H9 (cell line): Measurements from ENCODE around the gene TRPM2. TPM values are rescaled to one million over a fixed set of nuclear protein-coding genes. Genes with fewer than 3 reads are reported as not detected.

Experiments used
- DNase-seq: peaks from one replicate; pipeline ENCODE4 v3.0.0-alpha.2; 2017
- H2AFZ ChIP-seq: one replicate; pipeline ENCODE4 v1.6.1; 2013; ENCODE audit warnings: mild to moderate bottlenecking, low read length, control low read depth, moderate library complexity
- H2AK5ac ChIP-seq: 2 replicates; pipeline ENCODE4 v1.6.1; 2013; ENCODE audit warnings: low read length, control low read depth, mixed read lengths; ENCODE audit not compliant: insufficient read length
- H2BK120ac ChIP-seq: one replicate; pipeline ENCODE4 v1.6.1; 2013; ENCODE audit warnings: low read depth, mild to moderate bottlenecking, low read length, control low read depth, inconsistent platforms; ENCODE audit not compliant: poor library complexity, severe bottlenecking
- H2BK12ac ChIP-seq: 2 replicates; pipeline ENCODE4 v1.6.1; 2013; ENCODE audit warnings: low read length, control low read depth, mixed read lengths, low read depth; ENCODE audit not compliant: insufficient read length
- H2BK15ac ChIP-seq: 2 replicates; pipeline ENCODE4 v1.6.1; 2013; ENCODE audit warnings: low read depth, low read length, control low read depth
- H2BK20ac ChIP-seq: one replicate; pipeline ENCODE4 v1.6.1; 2013; ENCODE audit warnings: low read depth, mild to moderate bottlenecking, low read length, control low read depth, inconsistent platforms; ENCODE audit not compliant: poor library complexity, severe bottlenecking
- H2BK5ac ChIP-seq: 2 replicates; pipeline ENCODE4 v1.6.1; 2013; ENCODE audit warnings: low read length, control low read depth, mixed read lengths; ENCODE audit not compliant: insufficient read length
- H3K14ac ChIP-seq: 2 replicates; pipeline ENCODE4 v1.6.1; 2013; ENCODE audit warnings: low read length, control low read depth; ENCODE audit not compliant: insufficient read depth
- H3K18ac ChIP-seq: 2 replicates; pipeline ENCODE4 v1.6.1; 2013; ENCODE audit warnings: low read depth, mild to moderate bottlenecking, mixed read lengths, low read length, control low read depth; ENCODE audit not compliant: insufficient read length
- H3K23ac ChIP-seq: 2 replicates; pipeline ENCODE4 v1.6.1; 2013; ENCODE audit warnings: low read length, control low read depth, mixed read lengths, low read depth; ENCODE audit not compliant: insufficient read length
- H3K23me2 ChIP-seq: 2 replicates; pipeline ENCODE4 v1.6.1; 2013; ENCODE audit warnings: low read depth, mild to moderate bottlenecking, mixed read lengths, low read length, control low read depth; ENCODE audit not compliant: insufficient read length, poor library complexity, severe bottlenecking
- H3K27ac ChIP-seq: 2 replicates; pipeline ENCODE4 v1.5.1; 2013; ENCODE audit warnings: low read length, control low read depth, mixed read lengths, low read depth; ENCODE audit not compliant: insufficient read length
- H3K27me3 ChIP-seq: 2 replicates; pipeline ENCODE4 v1.6.1; 2013; ENCODE audit warnings: low read length, control low read depth, inconsistent platforms; ENCODE audit not compliant: insufficient read depth
- H3K4ac ChIP-seq: 2 replicates; pipeline ENCODE4 v1.6.1; 2013; ENCODE audit warnings: low read depth, mild to moderate bottlenecking, control low read depth, inconsistent platforms, low read length, moderate library complexity
- H3K4me1 ChIP-seq: 2 replicates; pipeline ENCODE4 v1.6.1; 2013; ENCODE audit warnings: low read length, control low read depth, inconsistent platforms; ENCODE audit not compliant: insufficient read depth
- H3K4me2 ChIP-seq: 2 replicates; pipeline ENCODE4 v1.6.1; 2013; ENCODE audit warnings: low read length, control low read depth, mixed read lengths; ENCODE audit not compliant: insufficient read length, insufficient read depth
- H3K56ac ChIP-seq: 2 replicates; pipeline ENCODE4 v1.6.1; 2013; ENCODE audit warnings: low read depth, mild to moderate bottlenecking, mixed read lengths, low read length, control low read depth; ENCODE audit not compliant: insufficient read length
- H3K79me1 ChIP-seq: 2 replicates; pipeline ENCODE4 v1.6.1; 2013; ENCODE audit warnings: low read depth, mild to moderate bottlenecking, moderate library complexity, low read length, control low read depth, inconsistent platforms; ENCODE audit not compliant: insufficient read depth, poor library complexity, severe bottlenecking
- H3K79me2 ChIP-seq: 2 replicates; pipeline ENCODE4 v1.6.1; 2013; ENCODE audit warnings: low read length, control low read depth, inconsistent platforms; ENCODE audit not compliant: insufficient read depth
- H3K9ac ChIP-seq: 2 replicates; pipeline ENCODE4 v1.6.1; 2013; ENCODE audit warnings: low read length, control low read depth, mixed read lengths; ENCODE audit not compliant: insufficient read length; ENCODE audit errors: extremely low read depth
- H3K9me3 ChIP-seq: one replicate; pipeline ENCODE4 v1.6.1; 2013; ENCODE audit warnings: low read depth, low read length, inconsistent platforms; ENCODE audit not compliant: control insufficient read depth
- H3T11ph ChIP-seq: one replicate; pipeline ENCODE4 v1.6.1; 2013; ENCODE audit warnings: mild to moderate bottlenecking, low read length, control low read depth, inconsistent platforms
- H4K20me1 ChIP-seq: one replicate; pipeline ENCODE4 v1.6.1; 2013; ENCODE audit not compliant: control insufficient read depth, insufficient read length, insufficient read depth
- H4K5ac ChIP-seq: 2 replicates; pipeline ENCODE4 v1.6.1; 2013; ENCODE audit warnings: low read depth, mild to moderate bottlenecking, mixed read lengths, low read length, control low read depth; ENCODE audit not compliant: insufficient read length
- H4K8ac ChIP-seq: replicated peaks from 2 replicates; pipeline ENCODE4 v1.6.1; 2013; ENCODE audit warnings: low read length, control low read depth, mixed read lengths, low read depth; ENCODE audit not compliant: insufficient read length
- H4K91ac ChIP-seq: 2 replicates; pipeline ENCODE4 v1.6.1; 2013; ENCODE audit warnings: low read depth, mild to moderate bottlenecking, moderate library complexity, mixed read lengths, low read length, control low read depth; ENCODE audit not compliant: insufficient read length
- H3K27ac Mint-ChIP-seq, 3 experiments: 2 replicates in 2 of 3; 3 replicates in 1 of 3; pipeline ENCODE4 v1.8.0; 2020 to 2021; ENCODE audit warnings: mixed read lengths in 3 of 3, mild to moderate bottlenecking in 1 of 3, moderate library complexity in 1 of 3
- H3K27me3 Mint-ChIP-seq: 2 replicates; pipeline ENCODE4 v1.8.0; 2021; ENCODE audit warnings: low read depth, mild to moderate bottlenecking, moderate library complexity, mixed read lengths
- H3K36me3 Mint-ChIP-seq, 3 experiments: 2 replicates in 2 of 3; 3 replicates in 1 of 3; pipeline ENCODE4 v1.8.0; 2020 to 2021; ENCODE audit warnings: low read depth in 3 of 3, mixed read lengths in 3 of 3; ENCODE audit not compliant: insufficient read depth in 1 of 3
- H3K4me1 Mint-ChIP-seq, 2 experiments: 2 replicates each; pipeline ENCODE4 v1.8.0; 2020; ENCODE audit warnings: mixed read lengths in 2 of 2
- H3K4me3 Mint-ChIP-seq, 2 experiments: 2 replicates in 1 of 2; 3 replicates in 1 of 2; pipeline ENCODE4 v1.8.0; 2020 to 2021; ENCODE audit warnings: mild to moderate bottlenecking in 2 of 2, mixed read lengths in 2 of 2, moderate library complexity in 1 of 2
- H3K9me3 Mint-ChIP-seq, 2 experiments: 2 replicates in 1 of 2; 3 replicates in 1 of 2; pipeline ENCODE4 v1.8.0; 2020; ENCODE audit warnings: mild to moderate bottlenecking in 2 of 2, mixed read lengths in 2 of 2, moderate library complexity in 1 of 2
- WGBS: extraction: QIAGEN DNeasy Blood & Tissue Kit; methylation state at CpG from one replicate; pipeline ENCODE4 v1.1.7; 2013; ENCODE audit warnings: missing lambda C conversion rate, low lambda C conversion rate, mixed read lengths; ENCODE audit not compliant: insufficient read length; ENCODE audit errors: extremely low coverage; 5-methylcytosine and 5-hydroxymethylcytosine counted together
- total RNA-seq: library from RNA; stranded (reverse); gene quantifications from 2 replicates; pipeline ENCODE4 v1.2.1, GENCODE V29; 2021
- TF ChIP-seq, protein P1 (sequence below): fragments of 200-600 bp; sonication (generic); conservative IDR thresholded peaks from 3 replicates; pipeline ENCODE4 v1.8.0; 2021; ENCODE audit warnings: antibody characterized with exemption, mild to moderate bottlenecking

TRPM2 gene
- total RNA-seq, 1 experiment from 2014 or later: 0.68 TPM

DNA sequence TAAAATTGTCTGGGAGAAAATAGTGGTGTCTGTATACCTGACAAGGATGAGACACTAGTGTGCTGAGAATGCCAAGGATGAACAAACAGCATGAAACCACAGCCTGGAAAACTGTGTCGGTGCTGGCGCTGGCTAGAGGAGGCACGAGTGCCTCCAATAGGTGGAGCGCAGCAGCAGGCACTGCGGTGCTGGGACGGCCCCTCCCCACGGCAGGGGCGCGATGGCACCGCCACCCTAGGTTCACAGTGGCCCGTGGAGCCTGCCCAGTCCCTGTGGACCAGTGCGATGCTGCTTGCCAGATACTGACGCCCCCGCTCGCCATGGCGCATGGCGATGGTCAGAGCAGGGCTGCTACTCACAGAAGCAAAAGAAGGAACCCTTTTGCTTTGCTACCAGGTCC, 21.0 kb upstream of the TRPM2 start:
- no peaks in the 10 kb centered on the region for H3K27me3 Mint-ChIP-seq
- Histone ChIP-seq H2AK5ac (no peak overlapping the region), H4K8ac (no peak overlapping the region), H3T11ph (no peak overlapping the region), H3K27me3 (no peaks in the 10 kb centered on the region), H2BK15ac (no peak overlapping the region), H2BK120ac (no peak overlapping the region), H3K14ac (no peak overlapping the region), H2AFZ (no peak overlapping the region), H3K18ac (no peak overlapping the region), H4K91ac (no peak overlapping the region), H3K23me2 (no peaks in the 10 kb centered on the region), H3K9me3 (no peaks in the 10 kb centered on the region), H2BK12ac (no peak overlapping the region), H3K4me1 (no peaks in the 10 kb centered on the region), H3K4me2 (no peak overlapping the region), H4K20me1 (no peaks in the 10 kb centered on the region), H3K79me1 (no peaks in the 10 kb centered on the region), H3K27ac (no peak overlapping the region), H3K4ac (no peak overlapping the region), H3K9ac (no peak overlapping the region), H4K5ac (no peak overlapping the region), H3K79me2 (no peaks in the 10 kb centered on the region), H2BK20ac (no peak overlapping the region), H2BK5ac (no peak overlapping the region), H3K23ac (no peak overlapping the region), H3K56ac (no peak overlapping the region)
- H3K27ac Mint-ChIP-seq: no peak overlapping the region
- H3K4me1 Mint-ChIP-seq: peaks cover 0 to 3% of the 10 kb centered on the region in 2 experiments; a peak in 1 of 4 replicates
- no peak for DNase-seq
- TF ChIP-seq, protein P1, sequence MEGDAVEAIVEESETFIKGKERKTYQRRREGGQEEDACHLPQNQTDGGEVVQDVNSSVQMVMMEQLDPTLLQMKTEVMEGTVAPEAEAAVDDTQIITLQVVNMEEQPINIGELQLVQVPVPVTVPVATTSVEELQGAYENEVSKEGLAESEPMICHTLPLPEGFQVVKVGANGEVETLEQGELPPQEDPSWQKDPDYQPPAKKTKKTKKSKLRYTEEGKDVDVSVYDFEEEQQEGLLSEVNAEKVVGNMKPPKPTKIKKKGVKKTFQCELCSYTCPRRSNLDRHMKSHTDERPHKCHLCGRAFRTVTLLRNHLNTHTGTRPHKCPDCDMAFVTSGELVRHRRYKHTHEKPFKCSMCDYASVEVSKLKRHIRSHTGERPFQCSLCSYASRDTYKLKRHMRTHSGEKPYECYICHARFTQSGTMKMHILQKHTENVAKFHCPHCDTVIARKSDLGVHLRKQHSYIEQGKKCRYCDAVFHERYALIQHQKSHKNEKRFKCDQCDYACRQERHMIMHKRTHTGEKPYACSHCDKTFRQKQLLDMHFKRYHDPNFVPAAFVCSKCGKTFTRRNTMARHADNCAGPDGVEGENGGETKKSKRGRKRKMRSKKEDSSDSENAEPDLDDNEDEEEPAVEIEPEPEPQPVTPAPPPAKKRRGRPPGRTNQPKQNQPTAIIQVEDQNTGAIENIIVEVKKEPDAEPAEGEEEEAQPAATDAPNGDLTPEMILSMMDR: peak; percentile 58
- peaks cover 0 to 8% (median 0%) of the 10 kb centered on the region in 3 experiments; a peak in 2 of 7 replicates for H3K36me3 Mint-ChIP-seq
- no CpG with 5 or more reads among the region's 17 CpGs for WGBS
- no peaks in the 10 kb centered on the region for H3K9me3 Mint-ChIP-seq
- H3K4me3 Mint-ChIP-seq: no peak overlapping the region
